Endometrial microvascular endothelial cells (primary cell): ENCODE results near the gene SNCAIP. TPM values are rescaled to one million over a fixed set of nuclear protein-coding genes. Genes with fewer than 3 reads are reported as not detected.

ENCODE experiments used
- in situ Hi-C: cut with HindIII; loops from 2 replicates; pipeline ENCODE4 v1.10.0; 2017; ENCODE audit warnings: low sequenced_read_pairs, low pct_unique_long_range_greater_than_20kb; ENCODE audit errors: inconsistent ontology term
- total RNA-seq: library from RNA; depleted of rRNA; stranded (reverse); fragments of >200 nt; gene quantifications from one replicate; pipeline ENCODE4 v1.2.3, GENCODE V29; 2015; ENCODE audit errors: inconsistent ontology term

Gene SNCAIP
- total RNA-seq, 1 donor from 2014 or later: 0.37 TPM

GRCh38 chr5:122436615-122437014, 124.6 kb downstream of the SNCAIP start:
- in situ Hi-C loops: no loop called here

GRCh38 chr5:122439645-122440044, 127.6 kb downstream of the SNCAIP start:
- in situ Hi-C loops: no loop called here

- in situ Hi-C loops: no loop called here
Measured at GRCh38 chr5:122442938-122443337, 130.9 kb downstream of the SNCAIP start.

GRCh38 chr5:122444411-122444810, 132.4 kb downstream of the SNCAIP start:
- in situ Hi-C loops: no loop called here

- in situ Hi-C loops: no loop called here
Measured at GRCh38 chr5:122445070-122445469, 133.0 kb downstream of the SNCAIP start.

GRCh38 chr5:122447072-122447471, 135.0 kb downstream of the SNCAIP start:
- in situ Hi-C loops: no loop called here

- in situ Hi-C loops: no loop called here
Measured at GRCh38 chr5:122447879-122448278, 135.8 kb downstream of the SNCAIP start.

- in situ Hi-C loops: no loop called here
Measured at GRCh38 chr5:122454541-122454940, 142.5 kb downstream of the SNCAIP start.

GRCh38 chr5:122455939-122456338, 143.9 kb downstream of the SNCAIP start:
- in situ Hi-C loops: no loop called here

- in situ Hi-C loops: no loop called here
Measured at GRCh38 chr5:122457178-122457826, 145.3 kb downstream of the SNCAIP start.

- in situ Hi-C loops: no loop called here
Measured at GRCh38 chr5:122458278-122458872, 146.3 kb downstream of the SNCAIP start.

- in situ Hi-C loops: no loop called here
Measured at GRCh38 chr5:122462486-122462885, 150.4 kb downstream of the SNCAIP start.

- in situ Hi-C loops: no loop called here
Measured at GRCh38 chr5:122463221-122463620, 151.2 kb downstream of the SNCAIP start.

- in situ Hi-C loops: no loop called here
Measured at GRCh38 chr5:122464191-122464590, 152.2 kb downstream of the SNCAIP start.

GRCh38 chr5:122465031-122465577, 153.1 kb downstream of the SNCAIP start:
- in situ Hi-C loops: no loop called here

GRCh38 chr5:122465994-122466393, 154.0 kb downstream of the SNCAIP start:
- in situ Hi-C loops: no loop called here

GRCh38 chr5:122468351-122469116, 156.5 kb downstream of the SNCAIP start:
- in situ Hi-C loops: no loop called here

GRCh38 chr5:122469384-122469919, 157.4 kb downstream of the SNCAIP start:
- in situ Hi-C loops: no loop called here

- in situ Hi-C loops: no loop called here
Measured at GRCh38 chr5:122470365-122470764, 158.3 kb downstream of the SNCAIP start.
